HCEC 1CT (cell line): ENCODE data around the gene JARID2.
A peak's percentile ranks its signal among the peaks of the same experiment; 100 is the strongest.

Experiments used
- DNase-seq: peaks from one replicate; pipeline ENCODE4 v3.0.0-alpha.2; 2017

Gene JARID2

DNA sequence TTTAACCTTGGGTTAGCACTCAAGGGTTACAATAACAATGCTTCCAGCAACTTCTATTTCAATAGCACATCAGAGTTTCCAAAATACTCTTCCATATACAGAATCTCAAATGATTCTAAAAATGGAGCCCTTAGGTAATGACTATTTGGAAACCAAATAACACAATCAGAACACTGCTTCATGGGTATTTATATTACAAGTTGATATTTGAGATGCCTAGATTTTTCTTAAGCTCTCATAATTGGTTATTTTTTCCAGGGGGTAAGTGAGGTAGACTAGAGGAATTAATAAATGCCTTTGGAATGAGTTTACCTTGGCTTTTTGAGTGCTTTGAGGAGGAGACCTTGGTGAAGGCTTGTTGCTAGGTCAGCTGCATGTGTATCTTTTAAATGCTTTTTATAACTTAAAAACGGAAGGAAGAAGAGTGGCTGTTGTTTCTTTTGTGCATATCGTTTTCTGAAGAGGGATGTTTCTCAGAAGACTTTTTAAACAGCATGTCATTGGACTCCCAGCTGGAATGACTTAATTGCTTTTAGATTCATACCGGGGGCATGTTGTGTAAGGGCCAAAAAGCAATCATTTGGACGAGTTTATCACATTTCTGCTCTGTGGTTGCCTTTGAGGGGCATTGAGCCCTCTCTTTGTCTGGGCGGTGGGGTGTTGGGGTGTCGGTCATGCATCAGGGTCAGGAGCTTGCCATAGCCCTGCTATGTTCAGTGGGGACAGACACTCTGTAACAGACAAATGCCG, 230.9 kb downstream of the JARID2 start:
- DNase-seq, result peak; percentile 29

DNA sequence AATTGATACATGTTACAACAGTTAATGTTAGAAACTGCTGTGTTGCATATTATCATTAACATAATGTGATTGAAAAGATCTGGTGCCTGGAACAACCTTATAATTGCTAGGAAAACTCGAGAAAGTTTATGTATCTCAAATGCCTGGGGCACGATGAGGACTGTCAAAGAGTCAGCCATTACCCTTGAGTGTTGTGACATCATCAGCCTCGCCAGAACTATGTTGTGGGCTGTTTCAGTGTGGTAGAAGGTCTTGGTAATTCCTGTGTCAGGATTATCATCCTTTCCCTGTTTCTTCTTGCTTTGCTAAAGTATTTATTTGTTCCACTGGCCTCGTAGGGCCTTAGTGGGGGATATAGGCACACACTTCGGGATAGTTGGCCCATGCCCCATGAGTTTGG, 231.9 kb downstream of the JARID2 start:
- DNase-seq, result no peak

DNA sequence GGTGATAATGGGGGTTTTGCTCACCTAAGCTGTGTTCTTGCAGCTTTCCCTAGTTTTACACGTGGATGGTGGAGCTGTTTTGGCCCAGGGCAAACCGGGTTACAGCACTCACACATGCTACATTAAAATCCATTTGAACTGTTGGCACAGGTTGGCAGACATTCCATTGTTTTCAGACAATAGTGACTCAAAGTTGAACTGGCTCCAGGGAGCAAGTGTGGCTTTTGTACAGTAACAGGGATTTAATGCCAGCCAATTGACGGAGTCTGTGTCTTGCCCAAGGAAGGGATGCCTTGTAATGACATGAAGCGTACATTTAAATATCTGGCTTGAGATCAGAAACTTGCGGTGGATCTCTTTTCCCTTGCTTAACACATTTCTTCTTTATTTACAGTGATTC, 233.9 kb downstream of the JARID2 start:
- DNase-seq, result no peak

DNA sequence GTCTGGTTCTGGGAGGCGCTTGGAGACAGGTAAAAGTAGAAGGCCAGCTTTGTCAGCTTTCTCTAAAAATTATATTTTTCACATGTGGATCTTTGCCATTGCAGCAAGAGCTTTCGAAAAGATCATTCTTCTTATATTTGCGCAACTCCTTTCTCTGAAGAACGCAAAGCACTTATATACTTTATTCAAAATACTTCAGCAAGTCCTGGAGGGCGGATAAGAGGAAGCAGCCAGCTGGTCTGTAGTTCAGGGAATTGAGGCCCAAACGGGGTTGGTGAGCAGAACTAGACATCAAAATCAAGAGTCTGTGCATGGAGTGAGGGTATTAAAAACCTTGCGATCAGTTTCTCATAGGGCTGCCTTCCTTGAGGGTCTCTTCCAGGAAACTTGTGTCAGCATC, 234.7 kb downstream of the JARID2 start:
- no peak for DNase-seq

DNA sequence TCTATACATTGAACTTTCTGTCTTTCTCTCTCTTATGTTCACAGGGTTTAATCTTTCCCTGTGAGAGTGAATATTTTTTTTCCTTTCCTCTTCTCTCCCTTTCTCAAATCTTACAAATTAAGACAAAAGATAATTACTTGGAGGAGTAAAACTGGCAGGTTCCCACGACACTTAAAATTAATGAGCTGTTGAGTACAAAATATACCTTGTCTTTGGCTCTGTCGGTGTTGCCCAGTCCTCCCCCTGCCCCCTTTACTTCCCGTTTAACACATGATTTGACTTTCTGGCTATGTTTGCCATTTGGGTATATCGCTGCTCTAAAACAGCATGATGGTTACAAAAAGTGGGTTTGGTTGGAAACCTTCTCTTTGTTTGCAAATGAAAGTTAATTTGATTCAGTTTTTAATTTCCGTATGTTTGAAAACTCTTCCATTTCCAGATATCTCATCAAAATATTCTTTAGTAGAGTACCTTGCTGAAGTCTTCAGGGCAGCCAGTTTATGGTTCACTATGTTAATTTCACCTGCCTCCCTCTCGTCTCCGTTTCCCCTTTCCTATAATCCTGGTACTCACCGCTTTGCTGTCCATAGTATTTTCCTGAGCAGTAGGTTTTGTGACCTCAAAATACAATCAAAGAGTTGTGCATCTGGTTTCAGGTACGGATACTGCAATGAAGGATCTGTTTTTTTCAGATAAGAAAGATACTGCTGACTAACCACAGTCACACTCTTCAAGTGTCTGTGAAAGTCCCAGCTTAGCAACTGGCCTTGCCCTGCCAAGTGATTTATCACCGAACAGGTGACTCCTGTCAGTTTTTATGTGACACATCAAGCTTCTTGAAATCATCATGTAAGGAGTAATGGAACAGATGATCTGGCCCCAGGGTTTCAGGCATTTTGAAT, 235.8 kb downstream of the JARID2 start:
- DNase-seq, result no peak

DNA sequence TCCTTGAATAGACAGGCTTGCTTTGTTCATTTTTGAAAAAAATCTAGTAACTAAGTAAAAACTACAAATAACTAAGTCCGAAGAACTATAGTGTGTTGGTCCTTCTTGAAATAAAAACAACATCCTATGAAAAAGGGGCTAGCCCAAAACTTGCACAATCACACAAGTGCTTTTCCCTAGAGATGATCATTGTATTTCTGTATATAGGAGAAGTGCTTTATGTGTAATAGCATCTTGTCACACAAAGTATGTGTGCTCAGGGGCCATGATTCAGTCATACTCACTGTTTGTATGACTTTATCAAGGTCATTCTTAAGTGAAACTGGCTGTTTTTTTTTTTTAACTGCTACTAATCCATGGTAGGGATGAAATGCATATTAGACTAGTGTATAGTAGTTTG, 237.2 kb downstream of the JARID2 start:
- peak; percentile 12 for DNase-seq

DNA sequence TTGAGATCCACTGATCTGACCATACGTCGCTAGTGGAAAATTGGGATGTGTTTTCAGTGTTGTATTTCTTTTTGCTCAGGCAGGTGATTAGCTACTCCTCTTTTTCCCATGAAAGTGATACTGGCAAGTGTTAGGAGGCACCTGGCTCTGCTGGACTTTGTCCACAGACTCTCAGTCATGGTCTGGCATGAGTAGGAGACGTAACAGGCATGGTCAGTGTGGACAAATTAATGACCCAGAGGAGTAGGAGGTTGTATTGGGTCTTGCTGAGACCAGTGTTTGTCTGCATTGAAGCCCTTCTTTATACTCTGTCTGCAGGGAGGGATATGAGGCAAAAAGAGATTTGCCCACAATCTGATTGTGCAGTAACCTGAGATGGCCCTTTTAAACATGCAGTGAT, 238.3 kb downstream of the JARID2 start:
- no peak for DNase-seq

DNA sequence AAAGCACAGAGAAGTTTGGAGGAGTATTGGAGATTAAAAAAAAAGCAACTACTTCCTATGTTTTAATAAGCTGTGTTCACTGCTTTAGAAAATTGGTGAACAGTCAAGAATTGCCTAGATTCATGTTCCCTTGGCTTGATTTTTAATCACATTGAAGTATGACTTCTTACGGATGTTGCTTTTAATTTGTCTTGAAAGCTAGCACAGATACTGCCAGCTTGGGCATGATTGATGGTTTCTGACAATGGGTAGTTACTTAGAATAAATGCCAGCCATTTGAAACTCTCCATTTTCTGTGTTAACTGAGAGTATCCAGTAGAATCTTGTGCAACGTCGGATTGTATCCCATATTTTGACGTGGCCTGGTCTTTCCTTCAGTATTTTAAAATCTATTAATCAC, 239.0 kb downstream of the JARID2 start:
- DNase-seq, result no peak

DNA sequence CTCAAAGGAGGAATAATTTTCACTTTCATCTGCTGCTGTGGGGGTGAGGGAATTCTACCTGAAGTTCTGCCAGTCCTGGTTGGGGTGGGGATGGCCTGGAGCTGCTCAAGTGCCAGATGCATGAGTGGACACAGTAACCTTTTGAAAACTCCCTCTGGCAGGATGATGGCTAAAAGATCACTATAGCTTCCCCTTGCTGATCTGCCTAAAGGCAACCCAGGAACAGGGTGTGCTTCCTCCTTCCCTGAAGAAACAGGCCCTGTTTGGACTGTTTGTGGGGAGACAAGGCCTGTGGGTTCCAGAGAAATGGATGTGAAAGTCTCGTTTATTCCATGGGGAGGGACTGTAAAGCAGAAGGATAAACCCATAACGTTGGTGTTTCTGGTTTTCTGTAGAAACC, 240.1 kb downstream of the JARID2 start:
- DNase-seq, result no peak

DNA sequence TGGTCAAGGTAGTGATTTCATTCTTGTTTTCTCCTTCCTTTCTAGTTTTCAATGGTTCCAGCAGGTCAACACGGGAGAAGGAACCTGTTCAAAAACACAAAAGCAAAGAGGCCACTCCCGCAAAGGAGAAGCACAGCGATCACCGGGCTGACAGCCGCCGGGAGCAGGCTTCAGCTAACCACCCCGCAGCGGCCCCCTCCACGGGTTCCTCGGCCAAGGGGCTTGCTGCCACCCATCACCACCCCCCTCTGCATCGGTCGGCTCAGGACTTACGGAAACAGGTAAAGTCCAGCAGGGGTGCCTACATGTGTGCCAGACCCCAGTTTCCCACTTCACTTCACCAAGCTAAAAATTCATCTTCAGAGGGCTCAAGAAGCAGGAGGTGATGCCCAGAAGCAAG, 241.4 kb downstream of the JARID2 start:
- no peak for DNase-seq

DNA sequence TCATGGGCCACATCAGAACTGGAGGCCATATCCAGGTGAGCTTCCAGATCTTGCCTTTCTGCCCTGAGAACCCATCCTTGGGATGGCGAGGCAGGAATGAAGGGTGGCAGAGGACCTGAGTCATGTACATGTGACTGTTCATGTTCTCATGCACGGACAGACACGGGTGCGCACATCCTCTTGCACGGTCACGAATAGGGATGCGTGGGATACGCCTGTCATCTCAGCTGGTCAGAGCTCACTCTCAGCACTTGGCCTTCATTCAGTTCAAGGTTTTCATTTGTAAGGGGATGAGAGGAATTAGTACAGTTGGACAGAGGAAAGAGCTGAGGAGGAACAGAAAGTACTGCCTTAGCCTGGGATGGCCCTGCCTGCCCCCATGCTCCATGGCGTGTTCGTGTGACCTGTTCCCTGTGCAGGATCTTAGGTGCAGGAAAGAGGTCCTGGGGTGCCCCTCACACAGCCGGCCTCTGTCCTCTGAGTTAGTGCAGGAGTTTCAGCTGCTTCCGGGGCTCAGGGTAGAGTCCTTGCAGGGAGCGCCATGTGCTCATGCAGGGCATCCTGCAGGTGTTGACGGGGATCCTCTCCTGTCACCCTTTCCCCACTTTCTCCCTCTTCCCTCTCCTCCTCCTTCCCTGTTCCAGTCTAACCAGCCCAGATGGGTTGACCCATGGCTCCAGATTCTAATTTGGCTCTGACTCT, 243.5 kb downstream of the JARID2 start:
- DNase-seq, result no peak

DNA sequence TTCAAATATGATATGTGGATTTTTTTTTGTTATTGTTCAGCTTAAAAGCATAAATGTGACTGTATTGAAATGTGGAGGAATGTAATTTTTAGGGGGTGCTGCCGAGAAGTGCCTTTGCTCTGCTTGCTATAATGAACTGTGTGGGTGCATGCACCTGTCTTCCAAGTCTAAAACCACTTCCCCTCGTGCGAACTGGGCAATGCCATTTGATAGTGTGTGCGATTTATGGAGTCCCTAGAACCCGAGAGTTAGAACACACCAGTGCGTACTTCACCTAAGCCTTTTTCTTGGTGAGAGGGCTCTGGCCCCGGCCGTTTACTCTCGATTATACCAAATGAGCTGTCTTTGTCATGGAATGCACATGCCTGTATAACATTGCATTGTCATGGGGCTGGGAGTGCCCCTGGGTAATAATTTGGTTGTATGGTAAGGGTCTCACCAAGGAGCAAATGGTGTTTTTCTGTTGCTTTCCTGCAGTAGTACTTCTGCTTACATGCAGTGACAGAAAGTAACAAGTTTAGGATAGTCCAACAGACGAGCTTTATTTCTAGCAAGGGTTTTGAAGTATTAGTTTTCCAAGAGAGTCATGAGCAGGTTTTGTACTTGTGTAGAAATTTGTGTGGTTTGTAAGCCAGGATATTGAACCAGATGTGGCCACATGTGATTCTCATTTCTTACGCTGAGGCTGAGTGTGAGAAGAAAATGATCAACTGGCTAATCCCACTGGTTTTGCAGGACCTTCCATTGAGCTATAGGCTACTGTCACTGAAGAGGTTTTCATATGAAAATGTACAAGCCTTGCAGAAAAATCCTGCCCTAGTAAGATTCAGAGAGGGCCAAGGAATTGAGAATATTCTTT, 244.6 kb downstream of the JARID2 start:
- no peak for DNase-seq

DNA sequence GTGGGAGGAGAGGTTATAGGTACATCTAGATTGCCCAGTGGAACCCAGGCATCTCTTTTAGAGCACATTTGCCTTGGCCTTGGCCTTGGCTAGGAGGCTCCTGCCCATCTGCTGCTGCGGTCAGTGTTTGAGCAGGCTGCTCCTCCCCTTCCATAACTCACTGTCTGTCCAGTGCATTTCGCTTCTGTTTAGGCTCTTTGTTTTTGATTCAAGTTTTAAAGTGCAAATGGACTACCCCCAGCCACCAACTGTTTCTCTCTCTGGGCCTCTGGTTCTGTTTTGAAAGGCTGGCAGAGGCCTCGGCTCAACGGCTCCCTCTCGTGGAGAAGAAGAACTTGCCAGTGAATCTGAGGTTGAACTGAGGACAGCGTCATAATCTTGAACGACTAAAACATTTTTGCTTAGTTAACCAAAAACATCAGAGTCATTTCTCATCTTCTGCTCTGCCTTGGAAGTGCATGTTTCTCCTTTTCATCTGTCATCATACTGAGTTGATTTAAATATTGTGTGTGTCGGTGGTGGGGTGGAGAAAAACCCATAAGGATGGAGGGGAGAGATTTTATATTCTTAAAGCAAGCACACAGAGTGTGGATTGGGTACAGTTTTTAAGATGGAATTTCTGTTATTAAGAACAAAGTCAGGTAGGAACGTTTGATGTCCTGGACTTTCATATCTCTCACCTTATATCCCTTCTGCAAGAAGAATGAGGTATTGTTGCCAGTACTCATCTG, 245.6 kb downstream of the JARID2 start:
- peak; percentile 57 for DNase-seq

DNA sequence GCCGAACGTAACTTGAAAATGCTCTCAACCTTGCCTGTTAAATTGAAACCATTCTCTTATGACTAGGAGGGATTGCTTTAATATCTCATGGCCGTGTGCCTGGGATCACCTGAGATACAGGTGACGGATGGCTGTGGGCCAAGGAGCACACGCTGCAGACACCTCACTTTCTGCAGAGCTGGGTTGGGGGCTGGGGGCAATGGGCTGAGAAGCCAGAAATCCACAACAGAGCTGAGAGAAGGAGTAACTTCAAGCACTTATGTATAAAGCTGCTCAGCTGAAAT, 246.1 kb downstream of the JARID2 start:
- no peak for DNase-seq

DNA sequence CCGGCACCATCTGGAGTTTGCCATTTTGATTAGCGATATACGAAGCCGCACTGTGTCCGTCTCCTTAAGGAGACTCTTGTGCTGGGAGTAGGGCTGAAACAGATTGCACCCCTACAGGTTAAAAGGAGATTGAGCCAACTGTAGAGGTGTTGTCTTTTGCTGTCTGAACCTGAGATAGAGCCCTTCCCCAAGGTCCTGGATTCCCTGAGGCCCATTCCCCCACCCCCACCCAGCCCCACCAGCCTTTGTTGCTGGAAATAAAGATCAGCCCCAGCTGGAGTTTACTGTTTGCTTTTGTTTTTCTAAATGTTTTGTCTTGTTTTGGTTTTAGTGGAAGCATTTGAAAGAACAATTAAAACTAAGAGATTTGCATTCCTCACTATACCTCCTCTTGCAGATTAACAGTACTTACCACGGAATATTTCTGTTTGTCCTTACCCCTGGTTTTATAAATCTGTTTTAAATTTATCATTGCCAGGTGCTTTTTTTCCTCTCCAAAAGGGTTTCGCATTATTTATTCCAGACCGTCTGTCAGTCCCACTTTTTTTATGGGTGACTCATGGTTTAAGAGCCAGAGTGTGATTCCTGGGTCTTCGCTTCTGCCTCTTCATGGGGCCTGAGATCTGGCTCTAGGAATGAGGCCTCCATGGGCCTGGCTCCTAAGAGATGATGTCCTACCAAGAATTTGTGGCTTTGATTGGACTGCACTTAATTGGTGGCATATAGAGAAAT, 247.7 kb downstream of the JARID2 start:
- DNase-seq, result peak; percentile 35

DNA sequence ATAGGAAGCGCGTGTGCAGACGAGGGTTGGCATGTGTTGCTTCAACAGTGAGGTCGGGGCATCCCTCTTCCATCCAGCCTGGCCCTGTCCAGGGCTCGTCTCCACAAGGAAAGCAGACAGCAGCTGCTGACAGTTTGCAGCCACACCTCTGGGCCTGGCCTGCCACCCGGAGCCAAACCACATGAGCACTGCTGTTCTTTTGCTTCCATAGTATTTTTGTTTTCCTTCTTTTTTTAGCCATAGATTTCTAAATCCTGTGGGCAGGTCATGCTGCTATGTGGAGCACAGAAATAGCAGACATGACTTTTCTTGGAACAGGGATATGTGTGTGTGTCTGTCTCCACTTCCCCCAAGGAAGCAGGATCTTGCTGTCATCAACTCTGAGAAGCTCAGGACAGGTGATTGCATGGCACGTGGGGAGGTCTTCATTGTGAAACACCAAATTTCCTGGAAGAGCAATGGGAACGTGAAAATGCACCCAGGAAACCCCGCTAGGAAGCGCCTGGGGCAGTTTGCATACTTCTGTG, 249.6 kb downstream of the JARID2 start:
- no peak for DNase-seq

DNA sequence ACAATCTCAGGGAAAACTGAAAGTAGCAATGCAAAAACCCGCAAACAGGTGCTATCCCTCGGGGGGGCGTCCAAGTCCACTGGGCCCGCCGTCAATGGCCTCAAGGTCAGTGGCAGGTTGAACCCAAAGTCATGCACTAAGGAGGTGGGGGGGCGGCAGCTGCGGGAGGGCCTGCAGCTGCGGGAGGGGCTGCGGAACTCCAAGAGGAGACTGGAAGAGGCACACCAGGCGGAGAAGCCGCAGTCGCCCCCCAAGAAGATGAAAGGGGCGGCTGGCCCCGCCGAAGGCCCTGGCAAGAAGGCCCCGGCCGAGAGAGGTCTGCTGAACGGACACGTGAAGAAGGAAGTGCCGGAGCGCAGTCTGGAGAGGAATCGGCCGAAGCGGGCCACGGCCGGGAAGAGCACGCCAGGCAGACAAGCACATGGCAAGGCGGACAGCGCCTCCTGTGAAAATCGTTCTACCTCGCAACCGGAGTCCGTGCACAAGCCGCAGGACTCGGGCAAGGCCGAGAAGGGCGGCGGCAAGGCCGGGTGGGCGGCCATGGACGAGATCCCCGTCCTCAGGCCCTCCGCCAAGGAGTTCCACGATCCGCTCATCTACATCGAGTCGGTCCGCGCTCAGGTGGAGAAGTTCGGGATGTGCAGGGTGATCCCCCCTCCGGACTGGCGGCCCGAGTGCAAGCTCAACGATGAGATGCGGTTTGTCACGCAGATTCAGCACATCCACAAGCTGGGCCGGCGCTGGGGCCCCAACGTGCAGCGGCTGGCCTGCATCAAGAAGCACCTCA, 250.7 kb downstream of the JARID2 start:
- DNase-seq, result no peak

DNA sequence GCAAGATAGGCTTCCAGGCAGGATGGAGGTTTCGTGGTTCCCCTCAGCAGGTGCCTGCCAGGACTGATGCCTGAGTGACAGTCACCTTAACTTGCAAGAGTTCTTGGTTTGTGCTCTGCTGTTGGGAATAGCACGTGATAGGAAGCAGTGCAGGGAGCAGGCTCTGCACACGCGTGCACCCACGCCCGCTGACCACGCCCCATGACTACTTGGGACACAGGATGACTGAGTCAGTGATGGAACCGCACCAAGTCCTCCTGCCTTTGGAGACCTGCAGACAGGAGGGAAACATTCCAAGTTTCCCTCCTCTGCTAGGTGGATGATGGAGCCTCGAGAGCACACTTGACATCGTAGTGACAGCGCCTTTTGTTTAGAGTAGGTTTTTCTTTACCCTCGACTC, 252.8 kb downstream of the JARID2 start:
- DNase-seq, result no peak

DNA sequence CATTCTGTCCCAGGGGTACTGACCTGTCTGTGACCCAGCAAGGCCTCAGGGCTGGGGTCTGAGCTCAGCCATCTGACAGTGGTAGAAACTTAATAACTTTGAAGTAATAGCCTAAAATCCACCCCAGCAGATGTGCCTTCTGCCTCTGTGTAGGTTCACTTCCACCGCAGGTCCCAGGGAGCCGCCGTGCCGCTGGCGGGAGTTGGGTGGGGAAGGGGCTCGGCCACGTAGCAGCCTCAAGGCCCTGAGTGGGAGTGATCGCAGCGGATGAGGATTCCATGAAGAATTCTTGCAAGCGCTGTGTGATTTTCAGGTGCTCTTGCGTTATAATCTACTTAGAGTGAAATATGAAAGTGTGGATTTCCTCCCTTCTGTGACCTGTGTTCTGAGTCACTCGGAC, 253.3 kb downstream of the JARID2 start:
- no peak for DNase-seq

DNA sequence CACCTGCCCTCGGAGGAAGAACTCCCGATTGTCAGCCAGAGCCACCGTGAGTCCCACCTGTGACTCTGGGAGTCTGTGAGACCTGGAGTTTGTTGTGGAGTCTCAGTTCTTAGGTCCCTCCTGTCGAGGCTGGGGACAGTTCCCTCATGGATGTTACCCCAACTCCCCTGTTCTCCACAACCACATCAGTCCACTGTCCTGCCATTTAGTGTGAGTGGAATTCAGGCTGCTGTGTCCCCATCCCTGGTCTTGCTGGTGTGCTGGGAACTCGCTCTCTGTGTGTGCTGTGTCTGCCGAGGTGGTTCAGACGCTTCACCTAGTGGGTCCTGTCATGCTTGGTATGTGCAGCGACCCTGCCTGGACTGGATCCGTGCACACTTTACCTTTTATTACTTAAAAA, 253.7 kb downstream of the JARID2 start:
- DNase-seq, result no peak
